Thyroid gland (tissue), 4 donors: Measurements from ENCODE around the gene LTBP3. TPM values are rescaled to one million over a fixed set of nuclear protein-coding genes. Genes with fewer than 3 reads are reported as not detected.

Experiments
- DNase-seq, 2 donors: peaks; one replicate each; pipeline ENCODE4 v3.0.0-alpha.2; 2019
- H3K27ac ChIP-seq, 3 donors: fragments of 200-600 bp; sonication (generic); 1 replicate in 2 of 3; 2 replicates in 1 of 3; pipeline ENCODE4 v1.5.1; 2016 to 2019; ENCODE audit warnings: mild to moderate bottlenecking in 1 of 3, moderate library complexity in 1 of 3
- H3K27me3 ChIP-seq: fragments of 200-600 bp; sonication (generic); one replicate; pipeline ENCODE4 v1.5.1; 2019
- H3K36me3 ChIP-seq, 2 donors: fragments of 200-600 bp; sonication (generic); one replicate each; pipeline ENCODE4 v1.5.1; 2016 to 2019
- H3K4me1 ChIP-seq, 2 donors: fragments of 200-600 bp; sonication (generic); one replicate each; pipeline ENCODE4 v1.5.1; 2017 to 2019
- H3K4me3 ChIP-seq, 3 donors: fragments of 200-600 bp; sonication (generic); replicated peaks in 1 of 3; 1 replicate in 2 of 3; 2 replicates in 1 of 3; pipeline ENCODE4 v1.5.1; 2016; ENCODE audit warnings: mild to moderate bottlenecking in 1 of 3
- H3K9me3 ChIP-seq: fragments of 200-600 bp; sonication (generic); one replicate; pipeline ENCODE4 v1.5.1; 2017
- CTCF ChIP-seq, 6 experiments: fragments of 200-600 bp in 3 of 6; fragments of 450-650 bp in 3 of 6; sonication (generic) in 3 of 6; IDR thresholded peaks; one replicate each; pipeline ENCODE4 v1.5.1; 2016 to 2019; ENCODE audit warnings: antibody characterized with exemption in 6 of 6, mild to moderate bottlenecking in 2 of 6, inconsistent platforms in 1 of 6, moderate library complexity in 1 of 6
- POLR2A ChIP-seq, 2 donors: fragments of 450-650 bp; IDR thresholded peaks; one replicate each; pipeline ENCODE4 v1.6.1; 2017; ENCODE audit warnings: antibody characterized with exemption in 2 of 2, mild to moderate bottlenecking in 2 of 2, moderate library complexity in 1 of 2
- WGBS, 2 donors: methylation state at CpG; one replicate each; pipeline ENCODE4 v1.1.5; 2017; 5-methylcytosine and 5-hydroxymethylcytosine counted together
- intact Hi-C: fragments of 100-400 bp; cut with DNase I; formaldehyde crosslinking; loops from one replicate; pipeline ENCODE4 v1.15.1; 2023
- total RNA-seq, 4 donors: library from RNA; depleted of rRNA; stranded (reverse); fragments of >200 nt; gene quantifications; one replicate each; pipeline ENCODE4 v1.2.3, GENCODE V29; 2016

The LTBP3 gene
- total RNA-seq, 4 donors from 2014 or later = 195 to 277 (median 222) TPM

- Histone ChIP-seq H3K9me3 (no peaks in the 10 kb centered on the region), H3K27me3 (no peaks in the 10 kb centered on the region), H3K27ac (no peak overlapping the region), H3K36me3 (peaks cover 27 to 33% of the 10 kb centered on the region in 2 donors), H3K4me3 (no peak overlapping the region), H3K4me1 (peaks cover 0 to 8% of the 10 kb centered on the region in 2 donors)
- TF ChIP-seq CTCF (IDR thresholded peaks at IDR 0.05) (no peak), POLR2A (IDR thresholded peaks at IDR 0.05) (no peak)
- DNase-seq = no peak
- WGBS, 2 donors = 79 to 86% methylated on average over 17 to 41 of the region's 49 CpGs
- intact Hi-C loops = loop anchor here (5.0 kb wide), 1 partner anchor 197 kb away; no protein-coding TSS in a partner anchor
These were observed 41.2 kb upstream of the LTBP3 start for GRCh38 chr11:65599216-65599954.

GRCh38 chr11:65598258-65598699 lies 40.1 kb upstream of the LTBP3 start:
- TF ChIP-seq CTCF (IDR thresholded peaks at IDR 0.05) (no peak), POLR2A (IDR thresholded peaks at IDR 0.05) (no peak)
- H3K4me1 ChIP-seq = peaks cover 0 to 8% of the 10 kb centered on the region in 2 donors
- no peaks in the 10 kb centered on the region for H3K9me3 ChIP-seq
- no peak for DNase-seq
- no peak overlapping the region for H3K4me3 ChIP-seq
- peaks cover 19 to 22% of the 10 kb centered on the region in 2 donors for H3K36me3 ChIP-seq
- H3K27ac ChIP-seq = no peak overlapping the region
- WGBS, 2 donors = 91 to 95% methylated on average over 15 to 16 of the region's 16 CpGs
- intact Hi-C loops = loop anchor here (5.0 kb wide), 1 partner anchor 196 kb away; no protein-coding TSS in a partner anchor
- H3K27me3 ChIP-seq = no peaks in the 10 kb centered on the region

- no peak for TF ChIP-seq CTCF (IDR thresholded peaks at IDR 0.05)
- Histone ChIP-seq H3K27me3 (no peaks in the 10 kb centered on the region), H3K36me3 (peaks cover 16 to 21% of the 10 kb centered on the region in 2 donors), H3K9me3 (no peaks in the 10 kb centered on the region), H3K4me3 (no peak overlapping the region), H3K4me1 (peaks cover 4% of the 10 kb centered on the region in 2 donors), H3K27ac (no peak overlapping the region)
- 84 to 91% methylated on average over 5 to 6 of the region's 6 CpGs for WGBS, 2 donors
- DNase-seq = no peak
- intact Hi-C loops = loop anchor here (5.0 kb wide), 1 partner anchor 194 kb away; no protein-coding TSS in a partner anchor
These were observed 38.4 kb upstream of the LTBP3 start for GRCh38 chr11:65596520-65596919.

GRCh38 chr11:65595543-65596281 lies 37.6 kb upstream of the LTBP3 start, which contains the start of gene KCNK7:
KCNK7 (minus strand) TSS chr11:65595800; CDS start chr11:65595772, 28 bp downstream.
- no peak for TF ChIP-seq CTCF (IDR thresholded peaks at IDR 0.05)
- no peak for TF ChIP-seq POLR2A (IDR thresholded peaks at IDR 0.05)
- Histone ChIP-seq H3K36me3 (peaks cover 16 to 21% of the 10 kb centered on the region in 2 donors), H3K9me3 (no peaks in the 10 kb centered on the region), H3K4me3 (no peak within 1 kb of the TSS), H3K4me1 (peaks cover 0 to 4% of the 10 kb centered on the region in 2 donors), H3K27ac (no peak within 1 kb of the TSS), H3K27me3 (no peaks in the 10 kb centered on the region)
- DNase-seq = no peak
- WGBS, 2 donors = 68 to 83% methylated on average over 8 to 9 of the region's 12 CpGs
- intact Hi-C loops = loop anchor here (5.0 kb wide), 1 partner anchor 193 kb away; no protein-coding TSS in a partner anchor
